ENCODE data around the gene ERGIC1. TPM values are rescaled to one million over a fixed set of nuclear protein-coding genes. Genes with fewer than 3 reads are reported as not detected.

Gene ERGIC1
- total and polyA plus RNA-seq, 2 of the 8 experiments (the other 6 are each of a cell fraction or from before 2014, with no cell fraction given) = 95.3 to 106 TPM

DNA sequence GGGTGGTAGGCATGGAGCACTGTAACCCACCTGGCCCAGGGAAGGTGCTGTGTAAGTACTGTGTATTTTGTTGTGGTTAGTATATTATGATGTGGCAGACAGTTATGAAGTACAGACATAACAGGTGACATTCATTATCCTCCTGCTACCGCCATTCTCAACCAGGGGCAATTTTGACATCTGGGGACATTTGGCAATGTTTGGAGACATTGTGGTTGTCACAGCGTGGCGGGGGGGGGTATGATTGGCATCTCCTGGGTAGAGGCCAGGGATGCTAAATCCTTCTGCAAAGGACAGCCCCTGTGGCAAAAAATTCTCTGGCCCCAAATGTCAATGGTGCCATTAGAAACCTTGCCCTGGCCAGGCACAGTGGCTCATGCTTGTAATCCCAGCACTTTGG, 115.4 kb downstream of the ERGIC1 start:
- Histone ChIP-seq H3K9ac (replicated peaks in 1 of 4; ENCODE audit: extremely low read depth in 1 of 4, low read depth in 3 of 4, low read length in 3 of 4) (no peak overlapping the region), H3K23ac (ENCODE audit: insufficient read length) (no peak overlapping the region), H3K56ac (replicated peaks; ENCODE audit: insufficient read length, low read depth, low read length) (no peak overlapping the region), H2AK5ac (ENCODE audit: low read depth, low read length) (no peak overlapping the region), H3K79me2 (ENCODE audit: control insufficient read depth in 1 of 2, insufficient read depth in 2 of 2, low read length in 2 of 2) (no peaks in the 10 kb centered on the region), H2BK5ac (ENCODE audit: low read depth, low read length) (no peak overlapping the region), H3K14ac (ENCODE audit: insufficient read length) (no peak overlapping the region), H2BK12ac (ENCODE audit: low read depth, low read length) (no peak overlapping the region), H4K8ac (ENCODE audit: extremely low read depth, insufficient read depth, low read length) (no peak overlapping the region), H2BK120ac (replicated peaks; ENCODE audit: low read depth, low read length) (no peak overlapping the region), H3K4me2 (ENCODE audit: insufficient read depth in 1 of 2, low read depth in 2 of 2, low read length in 2 of 2) (no peak overlapping the region), H2BK20ac (ENCODE audit: low read length) (no peak overlapping the region), H2AFZ (ENCODE audit: low read length) (no peak overlapping the region), H3K79me1 (ENCODE audit: low read depth, low read length) (no peaks in the 10 kb centered on the region), H3K27me3 (replicated peaks in 1 of 4; ENCODE audit: control insufficient read depth in 3 of 4, extremely low read depth in 1 of 4, insufficient read depth in 3 of 4, low read length in 3 of 4) (no peaks in the 10 kb centered on the region; a peak in 2 of 7 replicates), H4K20me1 (replicated peaks in 1 of 2; ENCODE audit: control insufficient read depth in 1 of 2, insufficient read depth in 2 of 2, low read length in 2 of 2) (peaks cover 5 to 6% of the 10 kb centered on the region in 2 experiments), H3K9me3 (ENCODE audit: insufficient read depth in 2 of 2, low read depth in 1 of 2, low read length in 1 of 2) (no peaks in the 10 kb centered on the region), H3K36me3 (ENCODE audit: control insufficient read depth in 2 of 4, insufficient read depth in 4 of 4, low read length in 3 of 4) (peaks cover 0 to 12% (median 2%) of the 10 kb centered on the region in 4 experiments; a peak in 3 of 8 replicates), H4K91ac (replicated peaks; ENCODE audit: insufficient read length, low read length) (no peak overlapping the region), H3K4ac (replicated peaks; ENCODE audit: insufficient read length, low read depth, low read length) (no peak overlapping the region), H3K4me3 (ENCODE audit: extremely low read depth in 1 of 4, insufficient read depth in 2 of 4, low read depth in 3 of 4, low read length in 4 of 4) (no peak overlapping the region), H3K23me2 (ENCODE audit: low read depth, low read length) (no peaks in the 10 kb centered on the region), H3K4me1 (replicated peaks in 1 of 4; ENCODE audit: control insufficient read depth in 3 of 4, insufficient read depth in 4 of 4, low read length in 3 of 4) (no peaks in the 10 kb centered on the region), H3K18ac (ENCODE audit: extremely low read depth, low read length) (no peak overlapping the region), H4K5ac (ENCODE audit: insufficient read length, low read depth, low read length) (no peak overlapping the region), H3K27ac (ENCODE audit: low read depth, low read length) (no peak overlapping the region), H2BK15ac (ENCODE audit: low read length) (no peak overlapping the region)
- FAIRE-seq = no peak
- WGBS, 2 experiments (ENCODE audit: extremely low coverage in 1 of 2, insufficient coverage in 1 of 2, insufficient read length in 1 of 2, insufficient replicate concordance in 2 of 2, low coverage in 1 of 2, low lambda C conversion rate in 2 of 2, missing lambda C conversion rate in 1 of 2) = 97% methylated on average over 2 of the region's 3 CpGs; no CpG with 5 or more reads in 1 of the 2 experiments
- POLR2A ChIA-PET (ENCODE audit: partially characterized antibody) = no interaction called here
- CTCF ChIA-PET (ENCODE audit: partially characterized antibody) = interaction anchor here (1.0 to 4.1 kb wide), 3 partner anchors 10 to 252 kb away, joined by 3 to 24 read pairs (median 5); no protein-coding TSS in a partner anchor
- DNase-seq (ENCODE audit: low read depth in 1 of 2, low spot score in 2 of 2) = no peak
- TF ChIP-seq, protein P1, sequence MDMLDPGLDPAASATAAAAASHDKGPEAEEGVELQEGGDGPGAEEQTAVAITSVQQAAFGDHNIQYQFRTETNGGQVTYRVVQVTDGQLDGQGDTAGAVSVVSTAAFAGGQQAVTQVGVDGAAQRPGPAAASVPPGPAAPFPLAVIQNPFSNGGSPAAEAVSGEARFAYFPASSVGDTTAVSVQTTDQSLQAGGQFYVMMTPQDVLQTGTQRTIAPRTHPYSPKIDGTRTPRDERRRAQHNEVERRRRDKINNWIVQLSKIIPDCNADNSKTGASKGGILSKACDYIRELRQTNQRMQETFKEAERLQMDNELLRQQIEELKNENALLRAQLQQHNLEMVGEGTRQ (IDR thresholded peaks at IDR 0.05; ENCODE audit: low read length) = no peak
- TF ChIP-seq RNF2 (IDR thresholded peaks at IDR 0.05; ENCODE audit: borderline replicate concordance, low read depth, low read length, missing control alignments, poor library complexity, severe bottlenecking) (no peak), ZNF274 (IDR thresholded peaks at IDR 0.05; ENCODE audit: borderline replicate concordance, extremely low read depth, low read length) (no peak), GABPA (IDR thresholded peaks at IDR 0.05; ENCODE audit: borderline replicate concordance, insufficient read depth, low read length) (no peak), CEBPB (IDR thresholded peaks at IDR 0.05; ENCODE audit: low read depth, low read length) (no peak), TAF1 (IDR thresholded peaks at IDR 0.05; ENCODE audit: low read depth, low read length) (no peak), RFX5 (IDR thresholded peaks at IDR 0.05; ENCODE audit: borderline replicate concordance, low read depth, low read length) (no peak)
